Fibroblast of skin of scalp (primary cell): ENCODE measurements around the gene OBP2B. TPM values are rescaled to one million over a fixed set of nuclear protein-coding genes. Genes with fewer than 3 reads are reported as not detected.
"Not testable (repeated sequence)": the region's sequence is repeated elsewhere in the genome, so short reads cannot be mapped to it uniquely, and the experiment has no call there.

ENCODE experiments used
- DNase-seq: peaks from one replicate; pipeline ENCODE4 v3.0.0-alpha.2; 2013
- polyA plus RNA-seq, 2 experiments: library from polyadenylated mRNA; unstranded; fragments of 120-200 nt; gene quantifications; one replicate each; pipeline ENCODE4 v1.2.1, GENCODE V29; 2013; ENCODE audit not compliant: insufficient read length in 2 of 2

OBP2B gene, protein sequence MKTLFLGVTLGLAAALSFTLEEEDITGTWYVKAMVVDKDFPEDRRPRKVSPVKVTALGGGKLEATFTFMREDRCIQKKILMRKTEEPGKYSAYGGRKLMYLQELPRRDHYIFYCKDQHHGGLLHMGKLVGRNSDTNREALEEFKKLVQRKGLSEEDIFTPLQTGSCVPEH
- not detected for polyA plus RNA-seq (2013, experiment 1 of 2; ENCODE audit: insufficient read length)
- not detected for polyA plus RNA-seq (2013, experiment 2 of 2; ENCODE audit: insufficient read length)

DNA sequence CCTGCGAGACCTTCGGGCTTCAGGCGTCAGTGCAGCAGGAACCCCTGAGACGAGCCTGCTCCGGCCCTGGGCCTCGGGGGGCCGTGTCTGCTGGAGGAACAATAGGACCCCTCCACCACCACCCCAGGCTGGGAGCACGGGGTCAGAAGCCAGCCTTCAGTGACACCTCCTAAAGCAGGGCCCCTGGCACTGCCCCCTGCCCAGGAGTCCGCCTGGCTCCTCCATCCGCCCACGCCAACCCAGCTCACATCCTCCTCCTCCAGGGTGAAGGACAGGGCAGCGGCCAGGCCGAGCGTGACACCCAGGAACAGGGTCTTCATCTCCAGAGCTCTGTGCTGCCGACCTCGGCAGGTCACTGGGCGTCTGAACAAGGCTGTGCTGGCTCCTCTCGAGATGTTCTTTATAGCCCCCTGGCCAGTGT, at the start of gene OBP2B:
Gene OBP2B, minus strand, starts transcription at position 371 of the 421 bp plus-strand sequence. Its CDS starts 51 bp downstream, at position 320.
- not testable (repeated sequence) for DNase-seq

DNA sequence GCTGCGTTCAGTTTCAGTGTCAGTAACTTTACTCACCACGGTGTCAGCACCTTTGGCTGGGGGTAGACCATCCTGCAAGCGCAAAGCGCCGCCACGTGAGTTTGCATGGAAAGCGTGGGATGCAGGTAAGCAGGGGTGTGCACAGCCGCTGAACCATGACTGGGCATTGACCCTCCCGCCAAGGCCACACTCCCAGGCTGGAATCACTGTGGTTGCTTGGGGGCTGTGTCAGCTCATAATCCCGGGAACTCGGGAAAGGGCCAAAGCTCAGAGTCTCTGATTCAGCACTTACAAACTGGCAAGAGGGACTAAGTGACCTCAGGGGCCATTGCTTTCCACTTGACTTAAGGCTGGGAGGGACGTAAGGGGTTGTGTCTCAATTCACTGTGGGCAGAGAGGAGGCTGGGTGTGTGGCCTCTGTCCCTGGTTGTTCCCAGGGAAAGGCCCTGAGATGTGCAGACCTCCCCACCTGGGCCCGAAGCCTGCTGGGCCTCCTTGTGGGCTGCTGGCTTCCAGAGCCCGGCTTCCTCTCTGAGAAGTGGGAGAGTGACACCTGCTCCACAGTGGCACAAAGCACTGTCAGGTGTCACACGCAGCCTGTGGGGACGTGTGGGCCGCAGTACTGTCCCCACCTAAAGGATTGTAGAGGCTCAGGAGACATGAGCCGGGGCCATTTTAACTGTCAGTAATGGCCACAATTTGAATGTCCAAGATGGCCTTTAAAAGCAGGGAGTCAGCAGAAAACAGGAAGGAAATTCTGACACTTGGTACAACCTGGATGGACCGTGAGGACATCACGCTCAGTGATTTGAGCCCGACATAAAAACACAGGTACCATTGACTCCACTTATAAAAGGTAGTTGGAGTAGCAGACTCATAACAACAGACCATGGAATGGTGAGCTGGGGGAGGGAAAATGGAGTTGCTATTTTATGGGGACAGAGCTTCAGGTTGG, 49.3 kb upstream of the OBP2B start:
- no peak for DNase-seq

DNA sequence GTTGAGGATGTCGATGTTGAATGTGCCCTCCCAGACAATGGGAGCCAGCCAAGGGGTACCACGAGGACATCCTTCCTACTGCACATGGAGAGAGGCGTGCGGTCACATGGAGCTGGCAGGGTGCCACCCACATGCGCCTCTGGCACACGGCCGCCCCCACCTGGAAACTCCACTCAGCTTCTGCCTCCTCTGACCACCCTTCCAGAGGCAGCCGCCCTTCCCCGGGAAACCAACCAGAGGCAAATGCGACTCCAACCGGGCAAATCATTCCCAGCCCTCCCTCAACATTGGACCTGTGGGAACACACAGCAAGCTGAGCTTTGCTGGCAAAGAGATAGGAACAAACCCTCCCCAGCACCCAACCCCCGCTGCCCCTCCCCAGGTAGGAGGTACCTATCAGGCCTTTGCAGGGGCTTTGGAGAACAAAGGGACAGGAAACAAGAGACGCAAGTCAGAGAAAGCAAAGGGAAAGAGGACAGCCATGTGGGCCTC, 48.5 kb upstream of the OBP2B start:
- no peak for DNase-seq

DNA sequence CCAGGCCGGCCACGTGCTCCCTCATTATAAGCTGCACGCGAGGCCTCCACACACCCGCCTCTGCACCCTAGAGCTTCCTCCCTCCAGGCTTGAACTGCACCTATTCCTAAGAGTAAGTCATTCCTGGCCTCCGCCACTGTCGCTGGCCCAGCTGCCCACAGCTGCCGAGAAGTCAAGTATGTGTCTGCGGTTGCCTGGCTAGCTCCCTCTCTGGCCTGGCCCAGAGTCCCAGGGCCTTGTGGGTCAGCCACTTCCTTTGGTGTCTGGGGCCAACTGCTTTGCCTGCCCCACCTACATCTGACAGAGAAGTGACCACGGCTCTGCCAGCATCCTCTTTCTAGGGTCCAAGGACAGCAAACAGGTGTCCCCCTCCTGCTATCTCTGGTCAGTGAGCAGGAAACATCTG, 47.6 kb upstream of the OBP2B start:
- DNase-seq, result no peak

DNA sequence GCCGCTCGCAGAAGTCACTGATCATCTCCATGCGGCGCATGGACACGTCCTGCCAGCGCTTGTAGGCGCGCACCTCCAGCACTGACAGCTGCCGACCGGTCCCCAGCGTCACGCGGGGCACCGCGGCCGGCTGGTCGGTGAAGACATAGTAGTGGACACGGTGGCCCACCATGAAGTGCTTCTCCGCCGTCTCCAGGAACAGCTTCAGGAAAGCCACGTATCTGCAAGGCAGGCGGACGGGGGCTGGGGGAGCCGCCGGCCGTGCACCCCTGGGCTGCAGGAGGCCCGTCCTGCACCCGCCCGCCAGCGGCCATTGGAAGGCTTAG, 47.0 kb upstream of the OBP2B start:
- no peak for DNase-seq

DNA sequence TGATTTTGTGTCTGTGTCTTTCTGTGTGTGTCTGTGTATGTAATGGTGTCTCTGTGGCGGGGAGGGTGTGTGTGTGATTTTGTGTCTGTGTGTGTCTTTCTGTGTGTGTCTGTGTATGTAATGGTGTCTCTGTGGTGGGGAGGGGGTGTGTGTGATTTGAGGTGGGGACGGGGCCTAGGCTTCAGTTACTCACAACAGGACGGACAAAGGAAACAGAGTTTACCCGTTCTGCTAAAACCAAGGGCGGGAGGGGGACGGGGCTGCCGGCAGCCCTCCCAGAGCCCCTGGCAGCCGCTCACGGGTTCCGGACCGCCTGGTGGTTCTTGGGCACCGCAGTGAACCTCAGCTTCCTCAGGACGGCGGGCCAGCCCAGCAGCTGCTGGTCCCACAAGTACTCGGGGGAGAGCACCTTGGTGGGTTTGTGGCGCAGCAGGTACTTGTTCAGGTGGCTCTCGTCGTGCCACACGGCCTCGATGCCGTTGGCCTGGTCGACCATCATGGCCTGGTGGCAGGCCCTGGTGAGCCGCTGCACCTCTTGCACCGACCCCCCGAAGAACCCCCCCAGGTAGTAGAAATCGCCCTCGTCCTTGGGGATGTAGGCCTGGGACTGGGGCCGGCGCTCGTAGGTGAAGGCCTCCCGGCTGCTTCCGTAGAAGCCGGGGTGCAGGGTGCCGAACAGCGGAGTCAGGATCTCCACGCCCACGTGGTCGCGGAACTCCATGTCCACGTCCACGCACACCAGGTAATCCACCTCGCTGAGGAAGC, 46.5 kb upstream of the OBP2B start:
- DNase-seq, result no peak

DNA sequence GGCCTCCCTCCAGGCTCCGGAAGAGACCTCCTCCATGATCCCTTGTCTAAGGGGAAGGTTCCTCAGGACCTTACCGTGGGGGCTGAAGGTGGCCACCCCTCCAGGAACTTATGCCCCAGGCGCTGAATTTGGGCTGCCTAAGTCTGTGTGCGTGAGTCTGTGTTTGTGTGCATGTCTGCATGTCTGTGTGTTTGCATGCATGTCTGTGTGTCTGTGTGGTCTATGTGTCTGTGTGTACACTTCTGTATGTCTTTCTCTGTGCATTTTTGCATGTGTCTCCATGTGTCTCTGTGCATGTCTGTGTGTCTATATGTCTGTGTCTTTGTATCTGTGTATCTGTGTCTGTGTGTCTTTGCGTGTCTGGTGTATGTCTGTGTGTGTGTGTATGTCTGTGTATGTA, 45.4 kb upstream of the OBP2B start:
- DNase-seq, result no peak

DNA sequence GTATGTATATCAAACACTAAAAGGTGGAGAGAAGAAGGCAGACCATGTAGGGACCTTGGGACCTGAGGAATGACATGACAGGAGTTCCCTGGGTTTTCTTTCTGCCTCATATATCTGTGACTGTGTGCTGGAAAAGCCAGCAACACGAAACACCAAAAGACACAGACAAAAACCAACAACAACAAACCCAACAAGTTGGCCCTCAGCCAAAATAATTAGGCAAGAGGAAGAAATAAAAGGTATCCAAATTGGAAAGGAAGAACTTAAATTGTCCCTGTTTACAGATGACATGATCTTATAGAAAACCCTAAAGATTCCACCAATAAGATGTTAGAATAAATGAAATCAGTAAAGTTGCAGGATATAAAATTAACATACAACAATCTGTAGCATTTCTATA, 44.2 kb upstream of the OBP2B start:
- DNase-seq, result no peak

DNA sequence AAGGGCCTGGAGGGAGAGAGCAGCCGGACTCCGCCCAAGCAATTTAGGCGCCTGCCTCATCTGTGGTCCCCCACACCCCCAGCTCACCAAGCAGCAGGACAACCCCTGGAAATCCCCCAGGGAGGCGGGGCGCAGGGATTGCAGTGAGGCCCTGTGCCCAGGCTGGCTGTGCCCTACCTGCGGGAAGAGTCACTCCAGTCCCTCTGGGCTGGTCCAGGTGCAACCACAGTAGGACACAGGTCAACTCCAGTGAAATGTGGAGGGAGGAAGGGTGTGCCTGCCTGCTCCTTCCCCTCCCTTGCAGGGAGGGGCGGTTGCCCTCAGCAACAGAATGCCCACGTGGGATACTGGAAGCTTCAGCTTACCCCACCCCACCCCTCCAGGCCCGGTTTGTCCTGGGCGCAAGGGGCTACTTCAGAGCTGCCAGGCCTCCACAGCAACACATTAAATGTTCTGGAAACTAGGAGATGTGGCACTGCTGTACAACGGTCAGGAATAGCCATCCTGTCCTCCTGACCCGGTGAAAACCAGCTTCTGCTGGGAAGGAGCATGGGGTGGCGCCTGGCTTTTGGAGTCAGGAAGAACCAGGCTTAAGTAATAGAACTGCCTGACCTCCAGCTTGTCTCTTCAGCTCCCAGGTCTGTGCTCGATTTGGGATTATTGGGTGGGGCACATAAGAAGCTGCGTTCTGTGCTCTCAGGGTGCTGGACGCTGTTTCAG, 43.4 kb upstream of the OBP2B start:
- DNase-seq, result no peak

DNA sequence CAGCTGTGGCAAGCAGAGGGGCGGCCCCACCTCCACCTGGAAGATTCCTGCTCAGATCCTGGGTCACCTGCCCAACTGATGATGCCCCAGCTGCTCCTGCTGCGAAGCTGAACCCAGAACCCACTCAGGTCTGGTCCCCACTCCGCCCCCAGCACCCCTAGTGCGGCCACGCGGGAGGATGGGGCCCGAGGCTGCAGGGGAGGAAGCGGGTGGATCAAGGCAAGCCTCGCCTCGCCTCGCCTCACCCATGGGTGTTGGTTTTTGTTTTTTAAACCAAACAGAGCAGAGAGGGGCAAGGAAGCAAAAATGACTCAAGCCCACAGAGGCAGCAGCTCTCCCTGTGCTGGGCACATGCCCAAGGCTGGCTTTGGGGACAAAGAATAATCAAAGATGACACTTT, 42.7 kb upstream of the OBP2B start:
- no peak for DNase-seq

DNA sequence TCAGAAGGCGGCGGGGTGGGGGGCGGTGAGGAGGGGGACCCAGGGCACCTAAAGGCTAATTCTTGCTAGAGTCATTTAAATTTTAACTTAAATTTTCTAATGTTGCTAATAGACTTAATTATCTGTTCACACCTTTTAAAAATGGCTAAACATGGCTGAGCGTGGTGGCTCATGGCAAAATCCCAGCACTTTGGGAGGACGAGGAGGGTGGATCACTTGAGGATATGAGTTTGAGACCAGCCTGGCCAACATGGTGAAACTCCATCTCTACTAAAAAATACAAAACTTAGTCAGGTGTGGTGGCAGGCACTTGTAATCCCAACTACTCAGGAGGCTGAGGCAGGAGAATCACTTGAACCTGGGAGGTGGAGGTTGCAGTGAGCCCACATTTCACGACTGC, 42.2 kb upstream of the OBP2B start:
- not testable (repeated sequence) for DNase-seq

DNA sequence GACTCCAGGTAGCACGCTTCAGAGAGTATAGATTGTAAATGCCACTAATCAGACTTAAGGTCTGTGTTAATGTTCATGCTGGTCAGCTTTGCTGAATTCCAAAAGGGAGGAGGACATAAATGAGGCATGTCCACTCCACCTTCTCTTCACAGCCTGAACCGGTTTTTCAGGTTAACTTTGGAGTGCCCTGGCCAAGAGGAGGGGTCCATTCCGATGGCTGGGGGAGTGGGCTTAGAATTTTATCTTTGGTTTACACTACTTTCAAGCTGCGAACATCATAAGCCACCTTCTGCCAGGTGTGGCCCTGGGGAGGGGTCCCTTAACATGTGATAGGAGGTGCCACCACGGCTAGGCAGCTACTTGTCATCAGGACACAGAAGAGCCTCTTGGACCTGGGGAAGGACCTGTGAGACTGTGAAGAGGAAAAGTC, 41.7 kb upstream of the OBP2B start:
- no peak for DNase-seq

DNA sequence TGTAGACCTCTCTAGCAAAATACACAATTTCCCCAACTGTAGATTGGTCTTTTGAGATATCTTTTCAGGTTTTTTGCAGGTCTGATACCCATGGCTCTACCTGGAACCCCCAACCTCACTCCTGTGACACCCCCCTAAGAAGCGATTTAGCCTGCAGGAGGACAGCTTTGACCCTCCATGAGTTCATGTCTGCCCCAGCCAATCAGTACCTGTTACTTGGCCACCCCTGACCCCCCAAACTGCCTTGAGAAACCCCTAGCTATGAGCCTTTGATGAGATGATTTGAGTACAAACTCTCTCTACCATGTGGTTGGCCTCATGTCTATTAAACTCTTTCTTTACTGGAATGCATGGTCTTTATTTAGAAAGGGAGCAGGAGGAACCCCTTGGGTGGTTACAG, 40.3 kb upstream of the OBP2B start:
- DNase-seq, result no peak

DNA sequence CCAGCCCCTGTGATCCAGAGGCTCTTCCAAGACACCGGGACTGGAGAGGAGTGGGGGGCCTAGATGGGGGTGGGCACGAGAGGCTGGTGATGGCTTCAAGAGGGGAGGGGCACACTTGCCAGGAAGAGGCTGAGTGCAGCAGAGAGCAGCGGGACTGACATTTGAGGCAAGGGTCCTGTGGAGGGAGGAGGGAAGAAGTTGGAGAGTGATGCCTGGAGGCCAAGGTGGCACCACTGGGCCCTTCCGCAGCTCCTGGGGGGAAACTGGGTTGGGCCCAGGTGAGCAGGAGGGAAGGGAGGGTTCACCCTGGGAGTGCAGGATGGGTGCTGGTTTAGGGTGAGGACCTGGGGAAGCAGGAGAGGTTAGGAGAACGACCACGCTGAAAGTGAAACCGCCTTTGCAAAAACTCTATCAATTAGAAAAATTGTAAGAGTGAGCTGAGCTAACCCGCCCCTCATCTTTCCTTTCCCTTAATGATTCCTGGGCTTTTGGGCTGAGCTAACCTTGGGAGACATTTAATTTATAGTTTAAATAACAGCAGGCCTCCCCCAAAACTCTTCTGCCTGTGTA, 39.8 kb upstream of the OBP2B start:
- no peak for DNase-seq

DNA sequence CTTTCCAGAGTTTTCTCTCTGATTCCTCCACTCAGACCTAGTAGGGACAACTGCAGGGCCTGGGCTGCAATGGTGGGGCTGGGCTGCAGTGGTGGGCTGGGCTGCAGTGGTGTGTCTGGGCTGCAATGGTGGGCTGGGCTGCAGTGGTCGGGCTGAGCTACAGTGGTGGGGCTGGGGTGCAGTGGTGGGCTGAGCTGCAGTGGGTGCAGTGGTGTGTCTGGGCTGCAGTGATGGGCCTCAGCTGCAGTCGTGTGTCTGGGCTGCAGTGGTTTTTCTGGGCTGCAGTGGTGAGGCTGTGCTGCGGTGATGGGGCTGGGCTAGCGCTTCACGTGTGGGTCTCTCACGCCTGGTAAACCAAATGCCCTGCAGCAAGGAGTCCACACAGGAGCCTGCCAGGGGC, 38.6 kb upstream of the OBP2B start:
- no peak for DNase-seq

DNA sequence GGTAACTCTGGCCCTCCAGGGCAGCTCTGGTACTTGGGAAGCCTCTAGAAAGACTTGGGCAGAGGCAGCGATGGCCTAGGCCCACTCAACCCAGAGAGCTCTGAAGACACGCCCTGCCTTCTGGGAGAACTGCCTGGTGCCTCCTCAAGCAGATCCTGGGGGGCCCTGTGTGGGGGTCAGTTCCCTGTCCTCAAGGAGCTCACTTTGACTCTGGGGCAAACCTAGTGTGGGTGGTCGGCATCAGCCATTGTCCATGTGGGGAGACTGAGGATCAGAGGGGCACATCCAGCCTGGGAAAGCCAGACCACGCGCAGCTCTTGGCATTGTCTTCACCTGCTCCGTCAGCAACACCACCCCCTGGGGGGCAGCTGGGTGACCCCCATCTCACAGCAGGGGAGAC, 37.9 kb upstream of the OBP2B start:
- DNase-seq, result no peak

DNA sequence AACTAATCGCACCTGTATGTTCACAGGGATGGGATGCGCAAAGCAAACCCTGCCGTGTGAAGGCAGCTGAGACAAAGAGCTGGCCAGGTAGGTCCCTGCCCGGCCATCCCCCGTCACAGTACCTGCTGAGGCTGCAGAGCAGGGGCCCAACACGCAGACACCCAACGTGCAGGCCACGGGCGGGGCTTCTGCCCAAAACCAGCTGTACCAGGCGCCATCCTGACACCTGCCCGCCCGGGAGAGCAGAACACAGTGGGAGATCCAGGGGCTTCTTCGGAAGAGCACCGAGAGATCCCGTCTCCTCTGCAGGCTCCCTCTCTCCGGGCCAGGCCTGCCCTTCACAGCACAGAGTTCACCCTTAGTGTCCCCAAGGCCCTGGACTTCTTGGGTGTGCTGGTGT, 37.5 kb upstream of the OBP2B start:
- DNase-seq, result no peak

DNA sequence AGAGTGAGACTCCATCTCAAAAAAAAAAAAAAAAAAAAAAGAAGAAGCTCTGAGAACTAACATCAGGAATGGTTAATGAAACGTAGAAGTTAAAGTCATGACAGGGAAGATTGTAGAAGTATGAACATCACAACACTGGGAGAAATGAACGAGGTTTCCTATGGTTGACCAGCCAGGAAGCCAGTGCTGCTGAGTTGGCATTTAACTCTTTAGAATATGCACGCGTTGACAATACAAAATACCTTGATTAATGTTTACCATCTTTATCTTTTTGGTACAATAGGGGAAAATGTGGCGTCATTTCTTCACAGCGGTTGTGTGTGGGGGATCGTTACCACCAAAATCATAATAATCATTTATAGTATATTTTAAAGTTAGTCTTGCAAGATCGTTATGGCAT, 33.9 kb upstream of the OBP2B start:
- DNase-seq, result no peak

DNA sequence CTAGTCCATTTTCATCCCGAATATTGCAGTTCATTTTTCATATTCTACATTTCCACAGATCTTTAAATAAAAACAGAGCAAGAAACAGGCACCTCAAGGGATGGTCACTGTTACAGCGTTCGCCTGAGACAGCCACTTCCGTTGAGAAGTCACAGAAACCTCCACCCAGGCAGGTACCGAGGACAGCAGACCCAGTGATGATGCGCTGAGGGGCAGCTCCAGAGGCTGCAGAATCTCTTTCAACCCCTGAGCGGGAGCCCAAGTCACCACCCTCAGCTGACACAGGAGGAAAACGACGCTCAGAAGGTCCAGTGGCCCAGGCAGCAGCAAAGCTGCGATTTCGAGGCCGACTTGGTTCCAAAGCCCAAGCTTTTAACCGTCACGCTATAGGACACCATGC, 33.2 kb upstream of the OBP2B start:
- no peak for DNase-seq

DNA sequence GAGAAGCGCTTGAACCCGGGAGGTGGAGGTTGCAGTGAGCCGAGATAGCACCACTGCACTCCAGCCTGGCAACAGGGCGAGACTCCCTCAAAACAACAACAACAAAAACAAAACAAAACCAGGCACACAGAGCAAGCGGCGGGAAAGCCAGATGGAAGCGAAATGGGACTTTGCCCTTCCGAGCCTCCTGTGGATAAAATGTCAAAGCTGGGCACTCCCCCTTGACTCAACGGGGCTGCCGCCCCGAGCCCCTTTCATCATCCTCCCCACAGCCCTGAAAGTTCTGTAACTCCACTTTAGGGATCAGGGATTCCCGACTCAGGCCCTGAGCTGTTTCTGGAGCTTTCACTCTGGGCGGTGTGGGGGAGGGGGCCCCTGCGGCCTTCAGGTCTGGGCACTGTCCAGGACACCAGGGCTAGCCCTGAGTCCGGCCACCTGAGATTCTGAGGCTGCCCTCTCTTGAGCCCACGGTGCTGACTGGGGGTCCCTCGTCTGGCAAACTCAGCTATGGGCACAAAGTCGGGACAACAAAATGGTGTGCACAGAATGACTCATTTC, 30.6 kb upstream of the OBP2B start:
- no peak for DNase-seq

DNA sequence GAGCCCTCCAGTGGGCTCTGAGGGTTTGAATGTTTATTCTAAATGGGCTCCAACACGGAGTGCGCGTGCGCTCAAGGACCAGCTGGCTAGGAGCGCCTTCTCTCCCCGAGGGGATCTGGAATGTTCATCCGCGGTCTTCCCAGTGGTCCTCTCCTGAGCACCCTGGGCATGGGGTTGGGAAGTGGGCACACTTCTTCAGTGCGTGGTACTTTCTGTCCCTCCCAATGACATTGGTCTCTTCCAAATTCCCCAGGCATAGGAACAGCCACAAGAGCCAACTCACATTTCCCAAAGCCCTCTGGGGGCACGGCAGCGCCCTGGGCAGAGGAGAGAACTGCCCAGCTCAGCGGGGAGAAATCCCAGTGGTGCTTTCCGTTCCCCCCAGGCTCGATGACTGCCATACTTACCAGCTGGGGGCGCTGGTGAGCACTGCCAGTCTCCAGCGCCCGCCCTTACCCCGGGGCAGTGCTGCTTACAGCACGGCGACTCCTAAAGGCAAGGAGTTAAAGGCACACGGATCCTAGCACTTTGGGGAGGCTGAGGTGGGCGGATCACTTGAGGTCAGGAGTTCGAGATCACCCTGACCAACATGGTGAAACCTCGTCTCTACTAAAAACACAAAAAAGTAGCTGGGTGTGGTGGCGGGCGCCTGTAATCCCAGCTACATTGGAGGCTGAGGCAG, 29.9 kb upstream of the OBP2B start:
- DNase-seq, result peak; percentile 76
